ENCODE data around the gene KRT13. TPM values are rescaled to one million over a fixed set of nuclear protein-coding genes. Genes with fewer than 3 reads are reported as not detected.

KRT13 gene
- total and polyA plus RNA-seq, 10 of the 15 experiments (the other 5 are each of a cell fraction or from before 2014, with no cell fraction given), result not detected

GRCh38 chr17:41530062-41531048 lies 24.9 kb upstream of the KRT13 start:
- H3K4me1 ChIP-seq (ENCODE audit: control insufficient read depth, insufficient read depth, low read length), result no peaks in the 10 kb centered on the region
- H3K79me2 ChIP-seq (ENCODE audit: control insufficient read depth, insufficient read depth, low read length), result no peaks in the 10 kb centered on the region
- H4K20me1 ChIP-seq (ENCODE audit: control insufficient read depth, insufficient read depth), result no peaks in the 10 kb centered on the region
- TF ChIP-seq CHD1 (IDR thresholded peaks at IDR 0.05; ENCODE audit: low read depth, low read length) (no peak), EED (IDR thresholded peaks at IDR 0.05; ENCODE audit: low read depth) (no peak), NFYB (IDR thresholded peaks at IDR 0.05; ENCODE audit: insufficient read depth, low read depth, low read length) (no peak), SUZ12 (IDR thresholded peaks at IDR 0.05; ENCODE audit: unreplicated experiment) (no peak), CEBPB (IDR thresholded peaks at IDR 0.05; ENCODE audit: borderline replicate concordance in 1 of 2, low read depth in 2 of 2, low read length in 2 of 2) (no peak)
- POLR2A ChIA-PET, result no interaction called here
- H3K9me3 ChIP-seq (replicated peaks; ENCODE audit: control insufficient read depth, insufficient read depth, low read length), result no peaks in the 10 kb centered on the region; the same call in 2 of the 3 replicates
- H3K27ac ChIP-seq (ENCODE audit: control insufficient read depth, insufficient read depth), result no peak overlapping the region
- H2AFZ ChIP-seq (ENCODE audit: control insufficient read depth, low read depth, low read length), result no peak overlapping the region
- FAIRE-seq (no peak), DNase-seq (ENCODE audit: low read depth, low spot score) (no peak), ATAC-seq (no peak)
- H3K4me3 ChIP-seq, result no peak overlapping the region
- H3K4me2 ChIP-seq (ENCODE audit: control insufficient read depth, insufficient read depth), result no peak overlapping the region
- RAD21 ChIA-PET (ENCODE audit: unreplicated experiment), result no interaction called here
- CTCF ChIA-PET, result no interaction called here
- in situ Hi-C loops (cut with MboI) (no loop called here), intact Hi-C loops (cut with micrococcal nuclease; ENCODE audit: unreplicated experiment) (no loop called here)
- no peaks in the 10 kb centered on the region for H3K36me3 ChIP-seq (ENCODE audit: control insufficient read depth in 2 of 2, insufficient read depth in 2 of 2, low read length in 1 of 2)
- BruUV-seq (replicated peaks), result no TSS peak
- peaks cover 18 to 20% of the 10 kb centered on the region in 2 experiments for H3K27me3 ChIP-seq (replicated peaks in 1 of 2; ENCODE audit: control insufficient read depth in 2 of 2, insufficient read depth in 2 of 2, low read length in 1 of 2)
- WGBS (ENCODE audit: insufficient coverage, insufficient replicate concordance, low lambda C conversion rate, missing lambda C conversion rate), result 5% methylated on average over 8 of the region's 8 CpGs
- SMC1A ChIA-PET (ENCODE audit: uncharacterized antibody, unreplicated experiment), result no interaction called here
- no peak overlapping the region for H3K9ac ChIP-seq (ENCODE audit: control insufficient read depth, insufficient read depth, low read length)

GRCh38 chr17:41529491-41529915 lies 24.1 kb upstream of the KRT13 start:
- no peaks in the 10 kb centered on the region for H3K4me1 ChIP-seq (ENCODE audit: control insufficient read depth, insufficient read depth, low read length)
- in situ Hi-C loops (cut with MboI), result no loop called here
- H3K36me3 ChIP-seq (ENCODE audit: control insufficient read depth in 2 of 2, insufficient read depth in 2 of 2, low read length in 1 of 2), result no peaks in the 10 kb centered on the region
- RAD21 ChIA-PET (ENCODE audit: unreplicated experiment), result no interaction called here
- SMC1A ChIA-PET (ENCODE audit: uncharacterized antibody, unreplicated experiment), result no interaction called here
- DNase-seq (ENCODE audit: low read depth, low spot score) (no peak), ATAC-seq (no peak), FAIRE-seq (no peak)
- peaks cover 18 to 20% of the 10 kb centered on the region in 2 experiments for H3K27me3 ChIP-seq (replicated peaks in 1 of 2; ENCODE audit: control insufficient read depth in 2 of 2, insufficient read depth in 2 of 2, low read length in 1 of 2)
- no peak overlapping the region for H3K4me3 ChIP-seq
- H2AFZ ChIP-seq (ENCODE audit: control insufficient read depth, low read depth, low read length), result no peak overlapping the region
- POLR2A ChIA-PET, result no interaction called here
- CTCF ChIA-PET, result no interaction called here
- H3K4me2 ChIP-seq (ENCODE audit: control insufficient read depth, insufficient read depth), result no peak overlapping the region
- no peaks in the 10 kb centered on the region for H3K79me2 ChIP-seq (ENCODE audit: control insufficient read depth, insufficient read depth, low read length)
- H3K9me3 ChIP-seq (replicated peaks; ENCODE audit: control insufficient read depth, insufficient read depth, low read length), result no peaks in the 10 kb centered on the region; the same call in 2 of the 3 replicates
- H3K27ac ChIP-seq (ENCODE audit: control insufficient read depth, insufficient read depth), result no peak overlapping the region
- H3K9ac ChIP-seq (ENCODE audit: control insufficient read depth, insufficient read depth, low read length), result no peak overlapping the region
- WGBS (ENCODE audit: insufficient coverage, insufficient replicate concordance, low lambda C conversion rate, missing lambda C conversion rate), result 18% methylated on average over 5 of the region's 5 CpGs
- H4K20me1 ChIP-seq (ENCODE audit: control insufficient read depth, insufficient read depth), result no peaks in the 10 kb centered on the region
- intact Hi-C loops (cut with micrococcal nuclease; ENCODE audit: unreplicated experiment), result no loop called here
- no TSS peak for BruUV-seq (replicated peaks)
- no peak for TF ChIP-seq E2F4 (IDR thresholded peaks at IDR 0.05; ENCODE audit: low read depth, low read length)
- no peak for TF ChIP-seq TBL1XR1 (IDR thresholded peaks at IDR 0.05; ENCODE audit: low read depth, low read length)
- TF ChIP-seq ESRRA (IDR thresholded peaks at IDR 0.05; ENCODE audit: low read length), result no peak
- TF ChIP-seq ZNF592 (IDR thresholded peaks at IDR 0.05), result no peak
- no peak for TF ChIP-seq STAT3 (IDR thresholded peaks at IDR 0.05; ENCODE audit: low read depth, low read length)
- TF ChIP-seq RUNX3 (IDR thresholded peaks at IDR 0.05; ENCODE audit: low read length), result no peak
- no peak for TF ChIP-seq POLR2AphosphoS5 (IDR thresholded peaks at IDR 0.05; ENCODE audit: low read length)
